Nucleus accumbens (tissue), 56 donors: Measurements from ENCODE around the gene TNIP1.
A peak's percentile ranks its signal among the peaks of the same experiment; 100 is the strongest.

Experiments used
- DNase-seq, 56 donors: peaks; one replicate each; lab custom pipeline; 2025; lab: John Stamatoyannopoulos, UW

Gene TNIP1

DNA sequence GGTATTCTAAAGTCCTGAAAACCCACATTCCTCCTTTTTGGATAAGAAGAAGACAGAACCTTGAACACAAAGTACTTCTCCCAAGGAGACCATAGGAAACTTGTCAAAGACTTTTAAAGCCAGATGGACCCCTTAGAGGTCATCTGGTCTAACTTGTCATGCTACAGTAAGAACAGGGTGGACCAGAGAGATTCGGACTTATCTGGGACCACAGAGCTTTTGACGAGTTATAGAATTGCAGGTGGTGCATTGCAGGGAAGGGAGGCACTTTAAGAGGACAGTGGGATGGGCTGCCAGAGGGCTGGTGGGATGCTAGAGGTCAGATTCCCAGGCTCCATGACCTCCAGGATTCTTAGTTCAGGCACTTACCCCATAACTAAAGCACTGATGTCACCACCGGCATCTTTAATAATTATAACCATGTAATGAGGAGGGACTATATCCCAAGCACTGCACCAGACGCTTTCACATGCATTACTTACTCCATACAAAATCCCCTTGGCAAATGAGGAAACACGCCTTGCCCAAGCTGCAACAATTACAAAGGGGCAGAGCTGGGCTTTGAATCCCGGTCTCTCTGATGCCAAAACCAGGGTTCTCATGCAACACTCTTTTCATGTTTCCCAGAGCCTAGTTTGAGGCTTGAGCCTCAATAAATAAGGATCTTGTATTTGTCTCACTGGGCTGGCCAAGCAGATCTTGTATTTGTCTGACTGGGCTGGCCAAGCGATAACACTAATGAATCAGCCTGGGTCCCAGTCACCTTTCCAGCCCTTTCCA lies 73.2 kb downstream of the TNIP1 start:
- peak in 2 of 56 donors; percentile 23 to 37 for DNase-seq

DNA sequence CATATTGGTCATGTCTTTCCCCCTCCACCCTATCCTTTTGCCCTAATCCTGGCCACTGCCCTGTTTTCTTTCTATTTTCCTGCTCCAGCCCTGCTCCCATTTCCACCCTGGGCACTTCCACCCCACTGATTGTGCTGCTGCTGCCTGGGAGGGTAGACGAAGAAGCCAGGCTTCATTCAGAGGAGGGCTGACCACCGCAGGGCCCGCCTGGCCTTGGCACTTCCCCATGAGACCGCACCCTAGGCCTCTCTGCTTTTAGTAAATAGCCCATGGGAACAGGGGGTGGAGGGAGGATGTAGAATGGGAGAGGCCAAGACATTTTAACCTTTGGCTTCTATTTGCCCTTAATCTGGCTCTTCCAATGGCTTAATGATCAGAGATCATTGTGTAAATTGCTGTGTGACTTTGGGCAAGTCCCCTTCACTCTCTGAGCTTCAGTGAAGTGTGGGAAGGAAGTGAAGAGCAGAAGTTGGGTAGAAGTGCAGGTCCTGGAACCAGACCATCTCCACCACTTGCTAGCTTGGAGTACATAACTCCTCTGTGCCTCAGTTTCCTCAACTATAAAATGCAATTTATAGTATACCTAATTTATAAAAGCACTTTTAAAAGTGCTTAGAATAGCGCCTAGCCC lies 74.0 kb downstream of the TNIP1 start:
- no peak for DNase-seq

DNA sequence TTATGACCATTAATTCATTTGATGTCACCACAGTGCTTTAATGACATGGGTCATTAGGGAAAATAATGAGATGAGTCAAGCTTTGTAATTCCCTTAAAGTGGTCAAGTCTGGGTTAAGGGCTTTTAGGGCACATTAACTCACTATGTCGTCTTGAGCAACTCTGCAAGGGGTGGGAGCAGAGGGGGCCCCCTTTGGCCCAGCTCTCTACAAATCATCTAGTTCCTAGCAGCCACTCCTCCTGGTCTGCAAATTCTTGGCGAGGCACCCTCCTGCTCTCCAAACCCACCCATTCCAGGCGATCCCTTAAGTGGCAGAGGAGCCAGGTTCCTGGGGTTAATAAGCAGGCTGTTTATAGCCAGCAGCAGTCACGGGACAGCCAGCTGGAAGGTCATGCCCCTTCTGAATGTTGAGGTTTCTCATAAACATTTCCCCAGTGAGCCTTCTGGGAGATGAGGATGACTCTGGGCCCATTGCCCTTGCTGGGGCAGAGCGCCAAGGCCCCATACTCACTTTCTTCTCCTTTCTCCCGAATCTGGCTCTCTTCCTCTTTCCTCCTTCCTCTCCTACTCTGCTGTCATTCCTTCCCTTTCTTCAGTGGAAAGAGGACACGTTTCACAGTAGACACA lies 74.8 kb downstream of the TNIP1 start:
- DNase-seq = peak in 4 of 56 donors; percentile 14 to 30 (median 19)

DNA sequence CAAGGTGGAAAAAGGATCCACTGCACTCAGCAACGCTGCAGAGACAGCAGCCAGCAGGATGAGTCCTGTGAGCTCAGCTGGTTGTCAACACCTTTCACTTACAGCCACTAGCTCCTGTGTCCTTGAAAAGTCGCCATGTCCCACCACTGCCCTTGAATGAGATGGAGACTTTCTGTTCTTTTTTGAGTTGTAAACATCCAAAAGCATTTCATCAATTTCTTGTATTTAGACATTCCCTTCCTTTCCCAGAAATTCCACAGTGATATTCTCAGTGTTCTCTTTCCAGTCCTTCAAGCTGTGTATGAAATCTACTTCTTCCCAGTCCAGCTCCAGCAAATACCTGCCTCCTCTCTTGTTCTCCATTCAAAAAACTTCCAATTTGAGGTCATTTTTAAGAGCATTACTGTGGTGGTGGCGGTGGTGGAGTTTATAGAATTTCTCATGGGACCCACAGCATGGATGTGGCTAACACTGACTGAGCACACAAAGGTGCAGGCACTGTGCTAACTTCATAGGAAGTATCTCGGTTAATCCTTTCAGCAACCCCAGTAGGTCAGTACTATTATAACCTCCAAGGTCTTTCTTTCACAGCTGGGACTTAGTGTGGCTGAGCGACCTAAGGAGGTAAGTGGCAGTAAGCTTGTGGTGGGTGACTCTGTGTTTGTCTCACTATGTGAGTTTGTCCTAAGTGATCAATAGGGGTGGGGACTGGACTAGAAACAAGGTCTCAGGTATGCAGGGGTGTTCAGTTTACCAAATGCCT lies 75.5 kb downstream of the TNIP1 start:
- no peak for DNase-seq

DNA sequence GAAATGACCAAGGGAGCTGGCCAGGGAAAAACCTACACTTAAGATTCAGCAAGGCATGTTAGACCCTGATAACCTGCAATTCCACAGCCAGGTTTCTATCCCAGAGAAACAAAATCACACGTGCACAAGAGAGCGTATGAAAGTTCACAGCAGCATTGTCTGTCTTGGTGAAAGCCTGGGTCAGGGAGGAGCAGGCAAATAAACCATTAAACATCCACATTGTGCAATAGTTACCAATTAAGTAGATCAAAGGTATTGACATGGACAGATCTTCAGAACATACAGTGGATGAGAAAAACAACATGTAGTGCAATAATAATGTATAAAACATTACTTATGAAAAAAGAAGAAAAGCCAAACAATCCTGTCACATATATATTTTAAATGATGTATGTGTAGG lies 76.3 kb downstream of the TNIP1 start:
- DNase-seq = no peak

DNA sequence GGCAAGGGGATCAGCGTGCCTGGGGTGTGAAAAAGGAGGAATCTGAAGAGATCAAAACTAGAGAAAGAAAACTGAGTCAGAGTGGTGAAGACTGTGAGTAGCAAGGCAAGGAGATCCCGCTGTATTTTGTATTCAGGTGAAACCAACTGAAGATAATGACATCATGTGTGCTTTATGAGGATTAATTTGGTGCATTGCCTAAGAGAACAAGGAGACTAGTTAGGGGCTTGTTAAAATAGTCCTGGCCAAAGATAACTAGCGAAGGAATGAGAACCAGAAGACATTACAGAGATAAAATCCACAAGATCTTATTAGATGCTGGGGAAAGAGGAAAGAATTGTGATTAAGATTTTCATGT lies 77.4 kb downstream of the TNIP1 start:
- DNase-seq = no peak

DNA sequence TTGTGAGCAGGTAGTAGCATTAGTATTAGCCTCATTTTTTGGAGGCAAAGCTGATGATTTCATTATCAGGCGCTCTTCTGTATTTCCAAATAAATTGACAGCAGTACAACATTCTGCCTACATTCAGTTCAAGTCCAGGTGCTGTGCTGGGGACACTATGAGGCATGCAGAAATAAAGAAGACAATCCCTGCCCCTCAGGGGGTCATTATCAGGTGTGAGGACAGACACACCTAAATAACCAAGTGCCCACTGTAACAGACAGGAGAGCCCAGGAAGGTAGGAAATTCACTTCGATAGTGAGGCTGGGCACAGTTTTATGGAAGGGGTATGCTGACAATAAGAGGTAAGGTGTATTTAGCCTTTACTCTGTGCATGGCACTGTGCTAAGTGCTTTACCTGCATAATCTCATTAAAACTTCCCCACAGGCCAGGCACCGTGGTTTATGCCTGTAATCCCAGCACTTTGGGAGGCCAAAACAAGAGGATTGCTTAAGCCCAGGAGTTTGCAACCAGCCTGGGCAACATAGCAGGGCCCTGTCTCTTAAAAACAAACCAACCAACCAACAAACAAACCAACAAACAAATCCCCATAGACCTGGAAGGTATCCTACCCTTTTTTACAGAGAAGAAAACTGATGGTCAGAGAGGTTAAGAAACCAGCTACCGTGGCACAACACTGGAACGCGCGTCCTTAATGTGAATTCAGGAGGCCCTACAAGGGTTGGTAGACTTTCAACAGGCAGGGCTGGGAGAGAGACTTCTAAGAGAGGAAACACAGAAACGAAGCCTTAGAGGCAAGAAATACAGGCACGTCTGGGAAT lies 77.9 kb downstream of the TNIP1 start:
- no peak for DNase-seq

DNA sequence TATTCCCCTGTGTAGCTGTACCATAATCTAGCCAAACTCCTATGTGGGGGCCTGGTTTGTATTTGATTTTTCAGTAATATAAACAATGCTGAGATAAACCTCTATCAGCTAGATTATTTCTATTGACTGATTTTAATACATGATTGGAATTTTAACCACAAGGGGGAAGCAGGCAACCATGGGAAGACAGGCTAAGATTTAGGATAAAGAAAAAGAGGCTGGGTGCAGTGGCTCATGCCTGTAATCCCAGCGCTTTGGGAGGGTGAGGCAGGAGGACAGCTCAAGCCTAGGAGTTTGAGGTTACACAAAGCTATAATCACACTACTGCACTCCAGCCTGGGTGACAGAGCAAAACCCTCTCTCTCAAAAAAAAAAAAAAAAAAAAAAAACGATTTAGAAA lies 78.6 kb downstream of the TNIP1 start:
- peak in 2 of 56 donors; percentile 5 to 8 for DNase-seq

DNA sequence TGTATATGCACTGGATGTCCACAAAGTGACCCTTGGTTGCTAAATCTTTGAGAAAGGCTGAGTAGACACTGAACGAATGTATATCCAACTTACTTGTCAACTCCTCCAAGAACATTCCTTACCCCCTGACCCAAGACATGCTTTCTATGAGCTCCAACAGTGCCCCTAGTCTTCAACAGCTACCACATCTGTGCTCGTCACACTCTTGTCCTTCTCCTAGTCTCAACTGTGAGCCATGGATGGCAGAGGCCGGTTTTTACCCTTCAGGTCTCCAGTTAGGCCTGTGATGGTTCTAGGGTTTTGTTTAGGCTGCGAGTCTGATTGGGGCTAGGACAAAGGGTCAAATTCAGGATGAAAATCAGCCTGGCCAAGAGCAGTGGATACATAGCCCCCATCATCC lies 79.4 kb downstream of the TNIP1 start:
- no peak for DNase-seq

DNA sequence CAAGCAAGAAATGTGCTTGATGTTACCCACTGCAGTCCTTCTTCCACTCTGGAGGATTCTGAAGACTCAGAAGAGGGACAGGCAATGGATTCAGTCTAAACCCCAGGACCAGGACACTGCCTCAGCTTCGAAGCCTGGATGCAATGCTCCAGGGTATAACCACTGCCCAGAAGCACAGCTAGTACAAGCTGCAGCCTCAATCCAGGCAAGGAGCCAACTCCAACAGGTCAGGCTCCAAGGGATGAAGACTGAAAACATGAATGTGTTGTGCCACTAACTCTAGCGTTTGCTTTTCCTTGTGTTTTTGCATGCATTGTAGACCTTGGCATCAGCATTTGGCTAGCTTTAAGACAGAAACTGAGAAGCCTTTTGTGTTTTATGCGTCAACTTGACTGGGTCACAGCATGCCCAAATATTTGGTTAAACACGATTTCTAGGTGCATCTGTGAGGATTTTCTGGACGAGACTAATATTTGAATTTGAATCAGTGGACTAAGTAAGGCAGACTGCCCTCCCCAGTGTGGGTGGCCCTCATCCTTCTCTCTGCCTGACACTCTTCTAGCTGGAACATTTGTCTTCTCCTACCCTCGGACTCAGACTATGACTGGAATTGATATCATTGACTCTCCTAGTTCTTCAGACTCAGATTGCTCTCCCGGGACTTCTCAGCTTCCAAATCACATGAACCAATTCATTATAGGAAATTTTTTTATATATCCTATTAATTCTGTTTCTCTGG lies 81.0 kb downstream of the TNIP1 start:
- DNase-seq = peak in 4 of 56 donors; percentile 3 to 36 (median 20)

DNA sequence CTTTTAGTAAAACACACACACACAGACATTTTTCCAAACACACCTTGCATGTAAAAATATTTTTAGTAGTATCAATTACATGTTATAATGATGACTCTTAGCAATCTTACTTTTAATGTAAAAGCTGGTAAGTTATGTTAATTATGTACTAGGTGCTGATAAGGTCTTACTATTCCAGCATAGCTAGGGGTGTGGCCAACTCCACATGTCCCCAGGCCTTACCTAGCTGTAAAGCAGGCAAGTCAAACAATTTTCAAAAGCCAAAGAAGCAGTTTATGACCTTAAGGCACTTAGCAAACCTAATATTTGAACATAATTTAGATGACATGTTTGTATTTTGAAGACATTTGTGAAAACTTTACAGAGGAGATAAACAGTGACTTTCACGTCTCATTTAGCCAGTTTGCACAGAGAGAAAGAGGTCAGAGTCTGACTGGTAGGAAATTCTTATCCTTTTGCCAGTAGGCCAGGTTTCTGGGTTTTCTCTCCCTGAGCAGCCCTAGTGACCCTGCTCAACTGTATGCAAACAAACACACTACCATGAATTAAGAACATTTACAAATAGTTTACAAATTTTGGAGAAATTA lies 86.9 kb downstream of the TNIP1 start:
- DNase-seq = no peak

DNA sequence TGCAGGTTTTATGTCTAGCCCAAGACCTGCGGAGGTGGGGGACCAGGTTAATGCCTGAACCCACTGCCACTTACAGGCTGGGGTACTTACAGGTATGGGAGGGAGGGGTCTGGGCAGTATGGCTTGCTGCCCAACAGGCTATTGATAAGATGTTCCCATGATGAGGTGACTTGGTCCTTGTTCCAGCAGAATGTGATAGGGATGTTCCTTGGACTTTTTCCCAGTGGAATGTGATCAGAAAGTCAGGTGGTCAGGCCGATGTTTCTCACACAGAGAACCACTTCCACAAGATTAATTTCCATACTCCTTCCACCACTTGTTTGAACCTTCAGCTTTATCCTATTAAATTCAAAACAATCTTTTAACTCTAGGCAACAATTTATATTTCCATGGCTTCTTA lies 87.4 kb downstream of the TNIP1 start:
- no peak for DNase-seq

DNA sequence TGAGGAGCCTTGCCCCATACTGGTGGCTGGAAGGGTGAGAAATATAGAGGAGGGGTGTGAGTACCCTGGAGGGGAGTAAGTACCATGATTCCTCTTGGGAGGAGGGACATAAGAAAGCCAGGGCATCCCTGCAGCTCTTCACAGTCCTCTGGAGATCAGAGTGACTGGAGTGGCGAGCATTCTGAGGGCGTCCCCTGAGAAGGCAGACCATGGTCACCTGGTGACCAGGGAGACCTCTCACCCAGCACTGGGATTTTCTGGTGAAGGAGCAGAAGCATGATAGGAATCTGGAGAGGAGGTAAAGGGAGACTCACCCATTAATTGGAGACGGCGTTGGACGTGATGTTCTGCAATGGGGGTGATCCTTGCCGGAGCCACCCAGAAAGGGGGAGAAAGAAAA lies 88.1 kb downstream of the TNIP1 start:
- no peak for DNase-seq

DNA sequence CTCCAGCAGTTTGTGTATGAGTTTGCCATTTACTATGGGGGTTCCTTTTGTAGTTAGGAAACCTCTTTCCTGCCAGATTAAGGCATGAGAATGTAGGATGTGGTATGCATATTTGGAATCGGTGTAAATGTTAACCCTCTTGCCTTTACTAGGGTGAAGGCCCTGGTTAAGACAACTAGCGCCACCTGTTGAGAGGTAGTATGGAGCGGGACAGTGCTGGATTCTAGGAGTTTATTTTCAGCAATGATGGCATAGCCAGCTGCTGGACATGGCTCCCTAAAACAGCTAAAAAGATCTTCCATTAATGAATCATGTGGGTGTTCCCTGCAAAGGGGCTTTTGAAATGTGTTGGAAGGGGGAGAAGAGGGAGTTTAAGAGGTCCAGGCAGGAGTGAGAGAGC lies 91.1 kb downstream of the TNIP1 start:
- DNase-seq = no peak

DNA sequence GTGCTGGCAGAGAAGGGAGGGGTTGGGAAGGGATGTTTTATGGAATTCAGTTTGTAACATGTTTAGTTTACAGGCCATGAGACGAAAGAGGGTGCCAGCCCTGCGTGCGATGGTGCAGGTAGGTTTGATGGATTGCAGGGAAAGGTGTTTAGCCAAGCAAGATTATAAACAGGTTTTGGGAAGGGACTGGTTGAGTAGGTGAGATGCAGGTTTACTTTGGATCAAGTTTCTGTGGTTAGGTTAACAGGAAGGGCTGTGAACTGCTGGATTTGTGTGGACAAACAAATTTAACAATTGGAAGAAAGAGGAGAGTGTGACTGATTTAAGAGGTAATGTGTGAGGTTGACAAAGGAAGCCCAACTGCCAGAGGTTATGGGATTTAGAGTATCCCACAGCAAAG lies 93.1 kb downstream of the TNIP1 start:
- no peak for DNase-seq
